Measurements from ENCODE around the gene CDK2AP2.

DNA sequence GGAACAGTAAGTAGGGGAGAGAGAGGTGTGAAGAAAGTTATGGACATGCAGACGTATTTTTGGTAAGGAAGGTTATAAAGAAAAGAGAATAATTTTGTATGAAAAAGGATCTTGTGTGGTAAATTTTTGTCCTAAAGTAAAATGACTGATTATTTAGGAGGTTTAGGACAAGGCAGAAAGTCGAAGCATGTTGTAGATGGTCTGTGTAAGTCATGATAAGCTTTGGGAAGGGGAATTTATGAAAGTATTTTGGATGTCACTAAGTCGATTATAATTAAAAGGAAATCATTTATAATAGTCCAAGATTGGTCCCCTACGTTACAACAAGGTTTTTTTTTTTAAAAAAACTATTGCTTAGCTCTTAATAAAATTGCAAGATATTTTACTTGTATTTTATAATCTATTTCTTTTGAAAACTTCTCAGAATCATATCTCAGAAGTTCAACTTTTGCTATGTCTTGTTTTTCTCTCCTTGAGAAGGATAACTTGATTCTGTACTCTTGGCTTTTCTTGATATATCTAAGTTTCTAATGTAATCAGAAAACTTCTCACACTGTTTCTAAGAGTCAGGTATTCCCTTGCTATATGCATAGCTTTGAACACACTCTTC is 26.2 kb upstream of the CDK2AP2 start:
- TF ChIP-seq, protein P1, sequence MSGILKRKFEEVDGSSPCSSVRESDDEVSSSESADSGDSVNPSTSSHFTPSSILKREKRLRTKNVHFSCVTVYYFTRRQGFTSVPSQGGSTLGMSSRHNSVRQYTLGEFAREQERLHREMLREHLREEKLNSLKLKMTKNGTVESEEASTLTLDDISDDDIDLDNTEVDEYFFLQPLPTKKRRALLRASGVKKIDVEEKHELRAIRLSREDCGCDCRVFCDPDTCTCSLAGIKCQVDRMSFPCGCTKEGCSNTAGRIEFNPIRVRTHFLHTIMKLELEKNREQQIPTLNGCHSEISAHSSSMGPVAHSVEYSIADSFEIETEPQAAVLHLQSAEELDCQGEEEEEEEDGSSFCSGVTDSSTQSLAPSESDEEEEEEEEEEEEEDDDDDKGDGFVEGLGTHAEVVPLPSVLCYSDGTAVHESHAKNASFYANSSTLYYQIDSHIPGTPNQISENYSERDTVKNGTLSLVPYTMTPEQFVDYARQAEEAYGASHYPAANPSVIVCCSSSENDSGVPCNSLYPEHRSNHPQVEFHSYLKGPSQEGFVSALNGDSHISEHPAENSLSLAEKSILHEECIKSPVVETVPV (CRISPR knock-in tag; IDR thresholded peaks at IDR 0.05): no peak
- no peak for TF ChIP-seq ZFP3 (CRISPR knock-in tag; IDR thresholded peaks at IDR 0.05)
- TF ChIP-seq, protein P2, sequence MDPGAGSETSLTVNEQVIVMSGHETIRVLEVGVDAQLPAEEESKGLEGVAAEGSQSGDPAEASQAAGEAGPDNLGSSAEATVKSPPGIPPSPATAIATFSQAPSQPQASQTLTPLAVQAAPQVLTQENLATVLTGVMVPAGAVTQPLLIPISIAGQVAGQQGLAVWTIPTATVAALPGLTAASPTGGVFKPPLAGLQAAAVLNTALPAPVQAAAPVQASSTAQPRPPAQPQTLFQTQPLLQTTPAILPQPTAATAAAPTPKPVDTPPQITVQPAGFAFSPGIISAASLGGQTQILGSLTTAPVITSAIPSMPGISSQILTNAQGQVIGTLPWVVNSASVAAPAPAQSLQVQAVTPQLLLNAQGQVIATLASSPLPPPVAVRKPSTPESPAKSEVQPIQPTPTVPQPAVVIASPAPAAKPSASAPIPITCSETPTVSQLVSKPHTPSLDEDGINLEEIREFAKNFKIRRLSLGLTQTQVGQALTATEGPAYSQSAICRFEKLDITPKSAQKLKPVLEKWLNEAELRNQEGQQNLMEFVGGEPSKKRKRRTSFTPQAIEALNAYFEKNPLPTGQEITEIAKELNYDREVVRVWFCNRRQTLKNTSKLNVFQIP (CRISPR knock-in tag; IDR thresholded peaks at IDR 0.05; ENCODE audit: borderline replicate concordance, low read depth): no peak
- no peak for TF ChIP-seq TCF4 (CRISPR knock-in tag; IDR thresholded peaks at IDR 0.05; ENCODE audit: borderline replicate concordance)
- no peak for TF ChIP-seq ESRRG (CRISPR knock-in tag; IDR thresholded peaks at IDR 0.05)
- TF ChIP-seq ZFP30 (CRISPR knock-in tag; IDR thresholded peaks at IDR 0.05): no peak
- no peak for TF ChIP-seq ZC3H10 (CRISPR knock-in tag; IDR thresholded peaks at IDR 0.05)
- TF ChIP-seq OSR1 (CRISPR knock-in tag; IDR thresholded peaks at IDR 0.05): no peak
- no peak for TF ChIP-seq ARNTL (CRISPR knock-in tag; IDR thresholded peaks at IDR 0.05; ENCODE audit: borderline replicate concordance, low read depth)
- TF ChIP-seq ZNF8 (CRISPR knock-in tag; IDR thresholded peaks at IDR 0.05): no peak
- TF ChIP-seq, protein P3, sequence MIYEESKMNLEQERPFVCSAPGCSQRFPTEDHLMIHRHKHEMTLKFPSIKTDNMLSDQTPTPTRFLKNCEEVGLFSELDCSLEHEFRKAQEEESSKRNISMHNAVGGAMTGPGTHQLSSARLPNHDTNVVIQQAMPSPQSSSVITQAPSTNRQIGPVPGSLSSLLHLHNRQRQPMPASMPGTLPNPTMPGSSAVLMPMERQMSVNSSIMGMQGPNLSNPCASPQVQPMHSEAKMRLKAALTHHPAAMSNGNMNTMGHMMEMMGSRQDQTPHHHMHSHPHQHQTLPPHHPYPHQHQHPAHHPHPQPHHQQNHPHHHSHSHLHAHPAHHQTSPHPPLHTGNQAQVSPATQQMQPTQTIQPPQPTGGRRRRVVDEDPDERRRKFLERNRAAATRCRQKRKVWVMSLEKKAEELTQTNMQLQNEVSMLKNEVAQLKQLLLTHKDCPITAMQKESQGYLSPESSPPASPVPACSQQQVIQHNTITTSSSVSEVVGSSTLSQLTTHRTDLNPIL (CRISPR knock-in tag; IDR thresholded peaks at IDR 0.05; ENCODE audit: low read depth): no peak
- no peak for TF ChIP-seq ZNF70 (CRISPR knock-in tag; IDR thresholded peaks at IDR 0.05)
- no peak for TF ChIP-seq RARB (CRISPR knock-in tag; IDR thresholded peaks at IDR 0.05)

Measured in SK-N-SH treated with all-trans-retinoic acid at 6 μM for 48 hours (cell line).